IPS DF 4.7 (cell line): ENCODE data around the gene FANCI.

Experiments used
- DNase-seq: peaks from one replicate; pipeline ENCODE4 v3.0.0-alpha.2; 2013; ENCODE audit warnings: low spot score; ENCODE audit errors: extremely low read depth

Gene FANCI

DNA sequence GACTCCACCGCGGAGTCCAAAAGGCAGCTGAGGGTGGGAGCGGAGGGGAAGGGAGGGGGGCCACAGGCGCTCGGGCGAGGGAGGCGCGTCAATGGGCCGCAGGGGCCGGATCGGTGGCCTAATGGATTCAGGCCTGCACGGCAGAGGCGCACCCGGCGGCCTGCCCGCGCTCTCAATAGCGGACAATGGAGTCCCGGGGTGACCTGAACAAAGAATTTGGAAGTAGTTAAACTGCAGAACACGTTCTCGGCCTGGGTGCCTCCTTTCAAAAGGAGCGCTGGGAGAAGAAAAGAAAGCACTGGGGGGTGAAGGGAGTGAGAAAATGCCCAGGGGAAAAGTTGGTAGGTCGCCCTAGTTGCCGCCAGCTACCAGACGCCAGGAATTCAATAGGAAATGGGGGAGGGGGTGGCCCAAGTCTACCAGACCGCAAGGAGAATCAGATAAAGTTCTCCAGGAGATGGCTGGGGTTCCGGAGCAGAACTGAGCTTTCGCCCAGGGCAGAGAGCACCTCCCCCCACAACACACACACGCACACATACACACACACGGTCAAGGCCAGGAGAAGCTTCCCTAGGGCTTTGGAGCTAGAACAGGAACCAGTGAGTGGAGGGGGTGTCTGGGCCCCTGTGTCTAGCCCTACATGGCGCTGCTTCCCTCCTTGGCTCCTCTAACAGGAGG lies 116.7 kb downstream of the FANCI start:
- DNase-seq, result no peak

GRCh38 chr15:89361451-89362202 lies 117.8 kb downstream of the FANCI start:
- DNase-seq, result no peak

DNA sequence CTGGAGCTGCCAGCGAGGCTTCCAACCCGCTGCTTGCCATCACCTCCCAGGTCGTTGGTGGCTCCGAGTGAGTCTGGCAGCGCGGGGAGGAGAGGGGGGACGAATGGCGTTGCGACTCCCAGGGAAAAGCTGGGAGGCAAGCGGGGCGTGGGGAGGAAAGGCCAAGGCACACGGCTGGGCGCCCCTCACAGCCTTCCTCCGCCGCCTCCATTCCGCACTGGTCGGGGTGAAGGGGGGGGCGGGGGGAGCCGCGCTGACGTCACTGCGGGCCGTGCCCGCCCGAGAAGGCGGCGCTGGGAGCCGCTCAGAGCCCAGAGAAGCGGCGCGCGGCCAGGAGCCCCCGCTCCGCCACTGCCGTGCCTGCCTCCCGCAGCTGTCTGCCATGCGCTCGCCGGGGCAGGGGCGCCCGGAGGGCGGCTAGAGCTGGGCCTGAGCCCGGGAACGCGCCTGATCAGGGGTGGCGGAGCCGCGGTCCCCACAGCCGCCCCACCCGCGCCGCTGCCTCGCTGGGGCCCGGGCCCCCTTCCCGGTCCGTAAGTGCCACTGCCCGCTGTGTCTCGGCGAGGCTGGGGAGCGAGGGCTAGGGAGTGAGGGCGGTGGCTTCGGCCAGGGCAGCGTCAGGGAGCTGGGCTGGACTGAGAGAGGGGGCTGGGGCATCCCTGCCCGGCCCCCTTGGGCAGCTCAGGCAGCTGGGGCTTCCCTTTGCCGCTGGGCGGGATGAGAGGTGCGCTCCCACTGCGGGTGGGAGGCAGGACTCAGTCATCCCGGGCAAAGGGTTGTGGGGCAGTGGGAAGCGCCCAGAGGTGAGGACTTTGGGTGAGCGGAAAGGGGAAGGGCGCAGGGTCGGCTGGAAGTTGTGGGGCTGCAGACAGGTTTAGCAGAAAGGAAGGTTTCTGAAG lies 118.7 kb downstream of the FANCI start:
- DNase-seq, result no peak

DNA sequence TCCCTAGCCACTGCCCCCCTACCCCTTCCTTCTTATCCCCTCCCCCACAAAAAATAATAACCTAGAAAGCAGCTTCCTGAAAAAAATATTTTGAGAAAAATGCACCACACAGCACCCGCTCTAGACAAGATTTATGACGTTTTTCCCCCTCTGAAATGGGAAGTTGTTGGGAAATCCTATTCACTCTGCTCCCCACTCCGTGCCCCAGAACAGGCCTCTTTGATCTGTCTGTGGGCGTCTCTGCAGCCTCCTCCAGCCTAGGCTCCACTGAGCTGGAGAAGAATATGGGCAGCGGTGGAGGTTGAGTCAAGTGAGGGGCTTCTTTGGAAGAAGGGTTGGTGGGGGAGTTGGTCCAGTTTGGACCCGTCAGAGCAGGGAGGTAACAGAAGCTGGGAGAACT lies 119.4 kb downstream of the FANCI start:
- DNase-seq, result no peak

GRCh38 chr15:89363770-89364169 lies 120.0 kb downstream of the FANCI start:
- DNase-seq, result no peak

GRCh38 chr15:89364341-89364740 lies 120.6 kb downstream of the FANCI start:
- DNase-seq, result no peak

DNA sequence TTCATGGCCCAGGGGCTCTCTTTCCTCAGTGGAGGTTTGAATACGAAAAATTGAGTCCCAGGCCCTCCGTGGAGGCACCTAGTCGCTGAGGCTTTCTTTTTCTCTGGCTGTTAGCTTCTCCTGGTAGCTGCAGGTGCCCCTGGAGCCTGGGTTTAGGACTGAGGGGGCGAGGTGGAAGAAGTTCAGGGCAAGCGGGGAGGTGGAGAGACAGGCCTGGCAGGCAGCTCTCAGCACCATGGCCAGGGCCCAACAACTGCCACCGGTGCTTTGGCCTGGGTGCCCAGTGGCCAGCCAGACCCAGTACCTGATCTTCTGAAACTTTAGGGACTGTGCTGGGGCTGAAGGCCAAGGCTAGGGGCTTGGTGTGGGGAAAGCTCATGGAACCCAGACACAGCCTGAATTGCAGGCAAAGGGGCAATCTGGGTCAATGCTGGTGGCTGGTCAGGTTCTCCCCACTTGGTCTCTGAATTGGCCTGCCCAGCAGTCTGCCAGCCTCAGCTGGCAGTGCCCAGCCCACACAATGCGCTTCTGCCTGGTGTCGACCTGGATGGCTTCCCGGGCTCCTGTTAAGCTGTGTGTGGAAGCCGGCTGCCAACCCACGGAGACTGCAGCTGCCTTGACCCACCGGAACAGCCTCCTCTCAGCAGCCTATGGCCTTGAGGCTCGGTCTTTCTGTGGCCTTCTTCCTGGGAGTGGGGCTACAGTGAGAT lies 121.1 kb downstream of the FANCI start:
- no peak for DNase-seq

DNA sequence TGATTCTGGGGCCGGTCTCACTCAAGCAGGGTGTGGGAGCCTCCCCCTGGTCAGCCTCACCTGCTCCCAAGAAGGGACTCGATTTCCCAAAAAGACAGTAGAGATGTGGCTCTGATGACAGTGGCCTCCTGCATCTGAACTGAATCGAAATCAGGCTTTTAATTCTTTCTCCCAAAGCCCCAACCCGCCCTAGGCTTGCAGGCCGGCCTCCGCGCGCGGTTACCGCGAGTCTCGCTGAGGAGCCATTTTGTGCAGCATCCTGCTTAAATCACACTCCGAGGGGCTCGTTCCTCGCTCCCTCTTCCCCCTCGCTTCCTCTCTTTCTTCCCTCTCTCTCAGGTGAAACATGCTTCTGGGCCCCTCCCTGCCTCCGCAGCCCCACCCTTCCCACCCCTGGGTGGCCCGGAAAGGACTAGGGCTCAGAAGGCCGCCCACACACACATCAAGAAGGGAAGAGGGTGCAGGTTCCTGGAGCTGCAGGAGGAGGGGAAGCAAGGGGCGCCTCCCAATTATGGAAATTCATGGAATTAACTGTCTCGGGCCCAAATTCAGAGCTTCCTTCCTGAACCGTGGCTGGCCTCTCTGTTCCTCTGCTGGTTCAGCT lies 121.8 kb downstream of the FANCI start:
- no peak for DNase-seq
